NCI-H2029 (cell line): ENCODE data around the gene SORCS3.
"Not testable (repeated sequence)": the region's sequence is repeated elsewhere in the genome, so short reads cannot be mapped to it uniquely, and the experiment has no call there.

Experiments
- DNase-seq: peaks from one replicate; lab custom pipeline; 2025; lab: John Stamatoyannopoulos, UW

SORCS3 gene

GRCh38 chr10:104690101-104690500 lies 49.0 kb downstream of the SORCS3 start:
- no peak for DNase-seq

GRCh38 chr10:104690959-104691358 lies 49.9 kb downstream of the SORCS3 start:
- no peak for DNase-seq

- no peak for DNase-seq
Observed at GRCh38 chr10:104694074-104694473, 53.0 kb downstream of the SORCS3 start.

- DNase-seq, result not testable (repeated sequence)
Observed at GRCh38 chr10:104703262-104703661, 62.2 kb downstream of the SORCS3 start.

GRCh38 chr10:104706886-104707285 lies 65.8 kb downstream of the SORCS3 start:
- no peak for DNase-seq

- no peak for DNase-seq
Observed at GRCh38 chr10:104707602-104708459, 66.7 kb downstream of the SORCS3 start.

GRCh38 chr10:104711302-104711721 lies 70.2 kb downstream of the SORCS3 start:
- DNase-seq, result no peak

GRCh38 chr10:104730593-104730992 lies 89.5 kb downstream of the SORCS3 start:
- DNase-seq, result not testable (repeated sequence)

GRCh38 chr10:104731192-104731591 lies 90.1 kb downstream of the SORCS3 start:
- no peak for DNase-seq

GRCh38 chr10:104732222-104732621 lies 91.1 kb downstream of the SORCS3 start:
- no peak for DNase-seq

GRCh38 chr10:104734433-104734832 lies 93.3 kb downstream of the SORCS3 start:
- DNase-seq, result no peak

GRCh38 chr10:104735036-104735756 lies 94.1 kb downstream of the SORCS3 start:
- DNase-seq, result no peak

- no peak for DNase-seq
Observed at GRCh38 chr10:104735757-104736391, 94.8 kb downstream of the SORCS3 start.

GRCh38 chr10:104741127-104741526 lies 100.0 kb downstream of the SORCS3 start:
- no peak for DNase-seq

- no peak for DNase-seq
Observed at GRCh38 chr10:104744052-104744451, 103.0 kb downstream of the SORCS3 start.

GRCh38 chr10:104750291-104750690 lies 109.2 kb downstream of the SORCS3 start:
- no peak for DNase-seq

- DNase-seq, result no peak
Observed at GRCh38 chr10:104762793-104763192, 121.7 kb downstream of the SORCS3 start.

GRCh38 chr10:104766341-104766740 lies 125.3 kb downstream of the SORCS3 start:
- no peak for DNase-seq

GRCh38 chr10:104767282-104767681 lies 126.2 kb downstream of the SORCS3 start:
- no peak for DNase-seq

- DNase-seq, result no peak
Observed at GRCh38 chr10:104767745-104768144, 126.7 kb downstream of the SORCS3 start.

- no peak for DNase-seq
Observed at GRCh38 chr10:104773105-104773504, 132.0 kb downstream of the SORCS3 start.

- DNase-seq, result no peak
Observed at GRCh38 chr10:104774234-104774633, 133.1 kb downstream of the SORCS3 start.
